Raji (cell line): ENCODE data around the gene KRTAP5-6.

ENCODE experiments used
- POLR2A ChIP-seq: IDR thresholded peaks from 2 replicates; pipeline ENCODE4 v1.6.1; 2011; ENCODE audit warnings: low read depth, low read length, control low read depth; ENCODE audit not compliant: insufficient read depth

The KRTAP5-6 gene

GRCh38 chr11:1718326-1718725 is 21.3 kb downstream of the KRTAP5-6 start:
- TF ChIP-seq POLR2A: no peak

GRCh38 chr11:1719781-1720180 is 22.8 kb downstream of the KRTAP5-6 start:
- TF ChIP-seq POLR2A: no peak

GRCh38 chr11:1727096-1727690 is 30.2 kb downstream of the KRTAP5-6 start:
- no peak for TF ChIP-seq POLR2A

- no peak for TF ChIP-seq POLR2A
Observed at GRCh38 chr11:1727861-1728260, 30.9 kb downstream of the KRTAP5-6 start.

GRCh38 chr11:1728301-1728700 is 31.3 kb downstream of the KRTAP5-6 start:
- no peak for TF ChIP-seq POLR2A

- TF ChIP-seq POLR2A: no peak
Observed at GRCh38 chr11:1728931-1729691, 32.1 kb downstream of the KRTAP5-6 start.

- no peak for TF ChIP-seq POLR2A
Observed at GRCh38 chr11:1729692-1730011, 32.7 kb downstream of the KRTAP5-6 start.

GRCh38 chr11:1730059-1730629 is 33.1 kb downstream of the KRTAP5-6 start:
- TF ChIP-seq POLR2A: no peak

- TF ChIP-seq POLR2A: no peak
Observed at GRCh38 chr11:1731451-1732059, 34.6 kb downstream of the KRTAP5-6 start.

- TF ChIP-seq POLR2A: no peak
Observed at GRCh38 chr11:1732418-1733008, 35.5 kb downstream of the KRTAP5-6 start.

GRCh38 chr11:1733009-1733715 is 36.2 kb downstream of the KRTAP5-6 start:
- TF ChIP-seq POLR2A: no peak

- TF ChIP-seq POLR2A: no peak
Observed at GRCh38 chr11:1733716-1734640, 37.0 kb downstream of the KRTAP5-6 start.

GRCh38 chr11:1734641-1735081 is 37.7 kb downstream of the KRTAP5-6 start:
- no peak for TF ChIP-seq POLR2A

- no peak for TF ChIP-seq POLR2A
Observed at GRCh38 chr11:1735271-1735670, 38.3 kb downstream of the KRTAP5-6 start.

GRCh38 chr11:1736447-1736992 is 39.5 kb downstream of the KRTAP5-6 start:
- TF ChIP-seq POLR2A: no peak
